GM19372 (cell line): ENCODE results near the gene RTP2.

Source experiments
- ATAC-seq: cut with Tn5 transposase; IDR thresholded peaks from one replicate; pipeline ENCODE4 v1.9.1; 2021; ENCODE audit warnings: mild to moderate bottlenecking, low read depth, moderate library complexity; ENCODE audit not compliant: unreplicated experiment

The RTP2 gene, protein sequence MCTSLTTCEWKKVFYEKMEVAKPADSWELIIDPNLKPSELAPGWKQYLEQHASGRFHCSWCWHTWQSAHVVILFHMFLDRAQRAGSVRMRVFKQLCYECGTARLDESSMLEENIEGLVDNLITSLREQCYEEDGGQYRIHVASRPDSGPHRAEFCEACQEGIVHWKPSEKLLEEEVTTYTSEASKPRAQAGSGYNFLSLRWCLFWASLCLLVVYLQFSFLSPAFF

DNA sequence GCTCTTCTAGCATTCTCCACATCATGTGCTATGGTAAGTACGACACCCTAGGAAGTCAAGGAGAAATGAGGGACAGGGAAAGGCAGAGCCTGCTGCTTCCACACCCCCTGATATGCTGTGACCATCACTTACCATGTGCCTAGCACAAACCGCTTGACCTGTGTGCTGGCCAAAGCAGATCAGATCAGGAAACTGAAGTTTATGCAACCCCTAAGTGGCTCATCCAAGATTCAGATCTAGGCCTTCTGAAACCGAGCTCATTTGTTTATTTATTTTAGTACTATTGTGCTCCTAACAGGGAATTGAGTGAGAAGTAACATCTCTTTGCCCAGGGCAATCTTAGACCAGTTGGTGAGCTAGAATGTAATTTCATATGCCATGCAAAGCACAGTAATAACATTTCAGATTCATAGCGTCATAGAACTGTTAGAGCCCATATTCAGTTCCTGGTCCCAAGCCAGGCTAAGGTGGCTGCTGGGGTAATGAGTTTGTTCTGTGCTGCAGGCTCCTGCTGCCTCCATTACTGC, at the start of gene RTP2:
TSS of gene RTP2 (minus strand) at position 51 of the 527 bp plus-strand sequence. CDS start 429 bp downstream, outside the sequence.
- ATAC-seq = no peak

DNA sequence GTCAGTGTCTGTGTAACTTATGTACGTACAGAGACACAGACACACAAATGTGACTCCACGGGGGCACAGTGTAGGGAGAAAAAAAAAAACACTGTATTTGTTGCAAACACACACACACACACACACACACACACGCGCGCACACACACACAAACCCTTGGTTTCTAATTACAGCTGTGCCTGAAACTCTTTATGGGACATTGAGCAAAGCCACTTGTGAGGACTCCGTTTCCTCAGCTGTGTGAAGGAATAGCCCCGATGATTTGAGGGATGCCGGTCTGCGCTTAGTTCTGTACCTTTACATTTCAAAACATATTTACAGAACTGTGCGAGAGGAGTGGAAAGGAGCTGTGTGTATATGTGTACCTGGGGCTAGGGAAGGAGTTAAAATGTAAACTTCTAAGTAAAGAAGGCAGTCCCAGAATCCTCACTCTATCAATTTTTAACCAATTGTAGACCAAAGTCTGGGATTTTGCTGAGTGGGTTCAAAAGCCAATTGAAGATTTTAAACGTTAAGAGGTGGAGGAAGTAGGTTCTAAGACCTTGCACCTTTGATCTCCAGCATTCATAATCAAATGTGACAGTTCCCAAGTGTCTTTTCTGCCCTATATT, 48.3 kb upstream of the RTP2 start:
- ATAC-seq = no peak

DNA sequence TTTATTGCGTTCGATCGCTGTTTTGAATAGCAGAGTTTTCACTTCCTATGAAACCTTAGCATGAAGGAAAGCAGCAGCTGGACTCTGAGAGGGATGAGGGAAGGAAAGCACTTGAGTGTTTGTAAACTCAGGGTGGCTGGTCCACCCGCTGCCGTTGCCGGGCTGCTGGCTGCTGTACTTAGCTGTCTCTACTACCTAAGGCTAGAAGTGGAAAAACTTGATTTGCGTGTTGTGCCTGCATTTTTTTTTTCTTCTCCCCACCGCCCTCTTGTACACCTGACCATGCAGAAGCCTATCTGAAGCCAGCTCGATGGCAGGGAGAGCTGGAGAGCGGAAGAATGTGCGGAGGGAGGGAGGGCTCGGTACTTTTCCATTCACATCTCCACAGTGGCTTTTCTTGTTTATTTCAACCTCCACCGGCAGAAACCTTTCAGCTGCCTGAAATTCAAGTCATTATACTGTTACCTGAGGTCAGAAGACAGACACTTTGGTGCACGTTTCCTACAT, 47.7 kb upstream of the RTP2 start:
- ATAC-seq = no peak

DNA sequence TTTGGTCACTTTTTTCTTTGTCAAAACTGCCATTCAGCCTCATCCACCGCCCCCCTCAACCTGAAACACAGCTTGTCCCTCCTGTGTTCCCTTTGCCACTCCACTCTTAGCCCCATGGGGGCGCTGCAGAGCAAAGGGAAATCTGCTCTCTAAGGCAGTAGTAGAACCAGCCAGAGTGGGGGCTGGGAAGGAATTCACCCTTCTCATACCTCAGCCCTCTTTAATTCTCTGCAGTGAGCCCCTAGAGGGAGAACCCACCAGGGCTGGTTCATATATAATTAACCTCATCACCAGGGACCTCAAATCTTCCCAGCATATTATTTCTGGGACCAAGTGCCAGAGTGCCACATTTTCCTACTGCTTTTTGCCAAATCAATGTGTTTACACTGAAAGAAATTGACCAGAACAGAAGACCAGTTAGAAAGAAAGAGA, 45.7 kb upstream of the RTP2 start:
- ATAC-seq = no peak

DNA sequence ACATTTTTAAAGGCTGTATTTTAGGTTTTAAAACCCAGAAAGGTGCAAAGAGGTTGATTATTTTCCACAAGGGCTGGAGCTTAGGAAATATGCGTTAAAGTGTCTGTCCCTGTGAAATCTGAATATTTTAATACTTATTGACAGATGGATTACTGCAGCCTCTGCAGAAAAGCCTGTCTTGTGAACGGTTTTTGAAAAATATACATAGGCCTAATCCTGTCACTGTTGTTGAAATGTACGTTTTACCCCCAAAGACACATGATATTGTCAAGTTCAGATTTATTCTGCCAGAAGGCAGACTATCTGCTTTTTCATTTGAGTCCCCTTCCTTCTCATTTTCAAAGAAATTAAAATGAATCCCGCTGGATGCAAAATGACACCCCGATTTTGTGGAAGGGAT, 45.1 kb upstream of the RTP2 start:
- ATAC-seq = no peak

DNA sequence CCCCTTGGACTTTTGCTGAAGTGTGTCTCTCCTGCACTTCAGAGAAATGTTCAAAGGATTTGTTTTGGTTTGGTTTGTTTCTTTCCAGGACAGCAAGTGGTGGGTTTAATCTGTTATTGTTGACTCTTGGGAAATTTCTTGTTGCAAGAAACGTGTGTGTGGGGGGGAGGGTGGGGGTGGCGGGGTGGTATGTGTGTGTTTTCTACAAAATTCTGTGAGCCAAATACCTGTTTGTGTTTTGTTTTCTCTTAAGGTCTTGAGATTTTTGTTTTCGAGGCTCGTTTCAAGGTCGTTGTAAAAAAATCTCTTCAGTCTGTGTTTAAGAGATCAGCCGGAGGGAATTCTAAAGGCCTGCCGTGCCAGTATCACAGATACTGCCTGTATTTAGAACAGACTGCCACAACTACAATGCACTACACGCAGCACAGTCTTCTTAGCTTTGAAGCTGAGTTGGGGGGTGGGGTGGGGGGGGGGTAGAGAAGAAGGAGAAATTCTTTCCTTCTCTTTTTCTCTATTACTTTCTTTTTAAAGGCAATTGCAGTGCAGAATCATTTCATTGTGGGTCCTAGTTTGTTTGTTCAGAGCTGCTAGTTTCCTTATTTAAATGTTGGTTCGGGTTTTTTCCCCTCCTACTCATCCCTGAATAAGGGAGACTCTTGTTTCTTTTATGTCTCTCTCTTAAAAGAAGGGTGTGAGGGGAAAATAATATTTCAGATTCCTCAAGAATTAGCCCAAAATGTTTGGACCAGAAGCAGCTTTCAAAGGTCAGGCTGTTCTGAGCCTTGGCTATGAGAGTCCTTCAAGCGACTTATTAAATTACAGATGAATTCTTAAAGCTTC, 44.3 kb upstream of the RTP2 start:
- no peak for ATAC-seq

DNA sequence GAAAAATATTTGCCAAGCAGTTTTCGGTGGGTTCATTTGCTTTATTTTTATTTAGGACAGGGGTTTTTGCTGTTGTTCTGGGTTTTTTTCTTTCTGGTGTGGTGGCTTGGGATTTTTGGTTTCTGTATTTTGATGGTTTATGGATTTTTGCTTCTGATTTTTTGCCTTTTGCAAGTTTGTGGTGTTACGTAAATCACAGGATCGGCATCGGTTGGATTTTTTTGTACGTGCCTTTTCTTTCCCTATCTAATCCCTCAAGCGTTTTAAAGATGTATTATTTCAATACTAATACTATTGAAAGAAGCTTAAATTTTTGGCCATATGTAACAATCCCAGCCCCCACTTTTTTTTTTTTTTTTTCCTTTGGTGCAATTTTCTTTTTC, 43.7 kb upstream of the RTP2 start:
- no peak for ATAC-seq

DNA sequence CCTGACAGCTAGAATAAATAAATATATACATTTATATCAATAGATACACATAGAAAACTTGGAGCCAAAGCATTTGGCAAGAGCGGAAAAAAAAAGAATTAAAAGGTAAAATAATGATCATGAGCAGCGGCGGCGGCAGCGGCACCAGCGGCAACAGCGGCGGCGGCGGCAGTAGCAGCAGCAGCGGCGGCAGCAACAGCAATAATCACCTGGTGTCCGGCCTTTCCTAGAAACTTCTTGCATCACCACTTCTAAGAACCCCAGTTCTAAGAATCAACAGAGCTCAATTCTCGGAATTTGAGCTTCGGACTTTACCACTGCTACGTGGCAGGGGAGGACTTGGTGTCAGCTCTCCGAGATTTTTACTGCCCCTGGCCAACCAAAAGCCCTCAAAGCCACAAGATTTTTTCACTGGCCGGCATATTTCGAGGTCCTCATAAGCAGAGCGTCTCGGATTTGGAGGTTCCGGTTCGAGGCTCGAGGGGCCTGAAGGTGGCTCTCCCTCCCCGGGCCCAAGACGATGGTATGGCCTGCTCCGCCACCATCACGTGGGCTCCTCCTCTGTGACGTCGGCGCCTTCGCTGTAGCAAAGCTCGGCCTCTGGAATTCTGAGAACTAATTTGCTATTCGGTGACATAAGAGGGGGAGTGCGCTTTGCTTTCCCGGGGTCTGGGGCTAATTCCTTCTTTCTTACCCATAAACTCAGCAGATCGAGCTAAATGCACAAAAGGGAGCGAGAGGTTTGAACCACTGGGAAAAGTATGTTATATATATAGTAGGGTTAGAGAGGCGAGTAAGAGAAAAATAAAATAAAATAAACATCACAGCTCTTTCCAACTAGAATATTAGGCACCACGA, 43.1 kb upstream of the RTP2 start, which contains the start of gene BCL6:
TSS of gene BCL6 (minus strand) at position 268 of the 858 bp plus-strand sequence. CDS start 11,775 bp downstream, outside the sequence.
- ATAC-seq = peak; percentile 65

DNA sequence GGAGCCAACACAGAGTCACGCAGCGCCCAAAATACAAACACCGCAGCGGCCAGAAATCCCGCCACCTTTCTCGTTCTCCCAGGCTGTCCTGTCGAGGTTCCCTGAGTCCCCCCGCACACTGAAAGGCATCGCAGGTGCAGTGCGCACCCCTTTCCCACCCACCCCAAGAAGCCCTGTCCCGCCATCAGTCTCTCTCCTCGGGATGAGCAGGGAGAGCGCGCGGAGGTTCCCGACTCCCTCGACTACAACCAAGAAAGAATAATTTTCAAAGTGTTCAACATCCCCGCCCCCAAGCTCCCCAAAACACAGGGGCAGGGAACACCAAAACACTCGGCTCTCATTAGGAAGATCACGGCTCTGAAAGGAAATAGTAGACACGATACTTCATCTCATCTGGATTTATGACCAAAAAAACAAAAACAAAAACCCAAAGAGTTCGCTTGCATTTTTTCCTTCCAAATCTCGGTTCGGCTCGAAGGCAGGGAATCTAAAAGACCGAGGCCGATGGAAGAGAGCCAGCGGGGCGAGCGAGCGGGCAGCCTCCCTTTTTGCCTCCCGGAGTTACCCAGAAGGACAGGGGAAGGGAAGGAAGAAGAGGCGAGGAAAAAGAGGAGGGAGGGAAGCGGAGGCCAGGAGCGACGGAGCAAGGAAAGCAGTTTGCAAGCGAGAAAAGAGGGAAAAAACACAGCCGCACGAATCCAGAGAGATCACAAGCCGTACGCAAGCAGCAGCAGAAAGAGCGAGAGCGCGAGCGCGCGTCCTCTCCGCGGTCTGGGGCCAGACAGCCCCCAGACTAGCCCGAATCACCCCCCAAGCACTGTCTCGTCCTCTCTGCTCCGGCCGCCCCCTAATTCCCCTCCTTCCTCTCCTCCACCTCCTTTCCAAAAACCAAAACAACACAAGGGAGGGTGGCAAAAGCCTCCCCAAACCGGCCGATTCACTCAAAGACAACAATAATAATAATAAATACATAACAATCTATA, 42.1 kb upstream of the RTP2 start:
- no peak for ATAC-seq

DNA sequence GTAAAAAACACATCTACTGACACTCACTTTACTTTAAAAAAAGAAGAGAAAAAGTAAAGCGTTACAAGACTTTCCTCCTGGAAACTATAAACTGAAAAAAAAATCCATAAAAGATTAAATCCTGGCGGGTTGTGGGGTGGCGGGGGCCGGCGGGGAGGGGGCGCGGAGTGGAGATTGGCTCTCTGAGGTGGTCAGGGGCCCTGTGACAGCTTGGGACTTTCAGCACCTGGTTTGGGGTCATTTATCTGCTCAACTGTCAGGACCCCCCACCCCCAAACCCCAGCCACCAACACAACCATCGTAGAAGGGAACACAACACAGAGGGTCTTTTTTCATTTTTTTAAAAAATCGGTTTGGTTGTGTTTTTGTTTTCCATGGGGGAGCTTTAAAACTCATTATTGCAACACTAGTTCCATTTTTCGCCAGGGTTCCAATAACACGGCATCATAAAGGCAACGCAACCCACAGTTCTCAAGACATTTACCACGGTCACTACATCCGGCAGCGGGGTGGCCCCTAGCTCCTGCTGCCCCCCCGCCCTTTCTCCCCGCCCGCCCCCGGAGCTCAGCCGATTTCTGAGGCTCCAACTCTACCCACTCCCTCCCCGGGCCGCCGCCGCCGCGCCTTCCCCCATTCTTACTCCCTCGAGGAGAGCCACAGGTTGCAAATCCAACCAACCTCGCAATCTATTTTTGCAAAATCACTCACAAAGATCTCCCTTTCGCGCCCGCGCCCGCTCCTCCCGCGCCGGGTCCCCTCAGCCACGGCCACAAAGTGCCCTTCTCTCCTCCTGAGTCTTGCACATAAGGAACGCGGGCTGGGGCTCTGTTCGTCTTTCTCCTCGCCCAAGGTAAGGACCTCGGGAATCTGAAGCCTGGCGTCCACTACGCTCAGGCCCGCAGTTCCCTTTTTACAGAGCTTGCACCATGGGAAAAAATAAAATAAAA, 41.1 kb upstream of the RTP2 start:
- no peak for ATAC-seq

DNA sequence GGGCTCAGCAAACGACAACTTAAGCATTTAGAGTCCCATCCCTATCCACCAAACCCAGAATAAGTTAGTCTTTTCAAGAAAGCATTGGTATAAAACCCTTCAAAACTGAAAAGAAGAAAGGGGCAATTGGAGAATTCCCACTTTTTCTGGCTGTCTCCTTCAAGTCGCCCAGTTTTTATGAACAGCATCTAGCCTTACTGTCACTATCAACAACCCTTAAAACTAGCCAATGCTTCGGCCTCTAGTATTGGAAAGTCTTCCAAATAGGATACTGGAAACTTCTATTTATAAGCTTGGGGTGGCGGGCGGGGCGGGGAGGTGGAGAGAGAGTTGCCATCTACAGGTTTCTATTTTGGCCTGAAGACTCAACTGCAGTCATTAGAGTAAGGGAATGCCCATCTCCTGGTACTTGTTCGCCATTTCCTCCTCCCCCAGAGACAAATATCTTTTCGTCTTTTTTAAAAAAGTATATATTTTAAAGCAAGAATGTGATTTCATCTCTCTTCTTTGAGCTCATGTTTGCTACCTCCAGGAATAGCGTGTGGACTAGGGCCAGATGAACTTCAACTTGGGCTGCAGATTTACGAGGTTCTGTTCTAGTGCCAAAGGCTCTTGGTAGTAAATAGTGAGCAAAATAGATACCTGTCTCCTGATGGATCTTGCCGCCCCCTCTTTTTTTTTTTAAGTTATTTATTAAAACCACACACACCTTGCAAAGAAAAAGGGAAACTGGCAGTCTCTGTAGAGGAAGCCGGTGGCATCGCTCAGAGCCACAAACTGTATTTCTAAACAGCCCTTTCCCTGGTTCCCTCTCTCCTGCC, 40.2 kb upstream of the RTP2 start:
- no peak for ATAC-seq

DNA sequence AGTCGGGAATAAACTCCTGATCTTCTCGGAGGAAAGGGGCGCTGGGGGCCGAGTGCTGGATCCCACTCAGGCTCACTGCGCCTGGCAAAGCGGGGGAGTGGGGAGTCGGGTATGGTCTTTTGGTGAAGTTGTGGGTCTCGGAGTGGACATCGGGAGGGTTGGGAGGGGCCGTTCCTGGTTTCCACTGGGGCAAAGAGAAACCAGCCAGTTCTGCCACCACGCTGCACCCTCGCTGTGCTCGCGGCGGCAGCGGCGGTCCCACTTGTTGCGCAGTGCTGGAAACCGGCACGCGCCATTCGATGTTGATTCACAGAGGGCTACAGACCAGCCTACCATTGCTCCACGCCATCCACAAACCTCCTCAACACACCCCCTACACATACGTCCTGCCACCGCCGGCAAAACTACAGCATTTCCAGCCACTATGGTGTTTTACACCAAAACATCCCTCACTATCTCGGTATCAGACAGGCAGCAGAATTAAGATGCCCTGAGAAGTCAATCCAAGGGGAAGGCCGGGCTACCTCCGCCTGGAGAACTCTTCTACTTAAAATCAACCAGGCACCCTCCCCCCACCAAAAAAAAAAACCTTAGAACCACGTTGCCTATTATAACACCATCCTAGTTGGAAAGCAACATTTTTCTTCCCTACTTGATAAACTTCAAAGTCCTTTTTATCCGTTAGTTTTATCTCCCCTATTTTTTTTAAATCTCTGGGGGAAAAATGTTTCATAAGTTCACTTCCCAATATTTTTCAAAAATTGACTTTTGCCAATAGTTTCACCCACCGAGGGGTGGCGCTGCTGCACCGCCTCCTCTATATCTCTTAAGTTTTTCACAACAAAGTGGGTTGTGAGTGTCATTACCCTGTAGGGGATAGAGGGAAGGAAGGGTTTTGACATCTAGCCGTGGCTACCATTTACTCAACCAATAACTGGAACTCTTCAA, 39.3 kb upstream of the RTP2 start:
- no peak for ATAC-seq

DNA sequence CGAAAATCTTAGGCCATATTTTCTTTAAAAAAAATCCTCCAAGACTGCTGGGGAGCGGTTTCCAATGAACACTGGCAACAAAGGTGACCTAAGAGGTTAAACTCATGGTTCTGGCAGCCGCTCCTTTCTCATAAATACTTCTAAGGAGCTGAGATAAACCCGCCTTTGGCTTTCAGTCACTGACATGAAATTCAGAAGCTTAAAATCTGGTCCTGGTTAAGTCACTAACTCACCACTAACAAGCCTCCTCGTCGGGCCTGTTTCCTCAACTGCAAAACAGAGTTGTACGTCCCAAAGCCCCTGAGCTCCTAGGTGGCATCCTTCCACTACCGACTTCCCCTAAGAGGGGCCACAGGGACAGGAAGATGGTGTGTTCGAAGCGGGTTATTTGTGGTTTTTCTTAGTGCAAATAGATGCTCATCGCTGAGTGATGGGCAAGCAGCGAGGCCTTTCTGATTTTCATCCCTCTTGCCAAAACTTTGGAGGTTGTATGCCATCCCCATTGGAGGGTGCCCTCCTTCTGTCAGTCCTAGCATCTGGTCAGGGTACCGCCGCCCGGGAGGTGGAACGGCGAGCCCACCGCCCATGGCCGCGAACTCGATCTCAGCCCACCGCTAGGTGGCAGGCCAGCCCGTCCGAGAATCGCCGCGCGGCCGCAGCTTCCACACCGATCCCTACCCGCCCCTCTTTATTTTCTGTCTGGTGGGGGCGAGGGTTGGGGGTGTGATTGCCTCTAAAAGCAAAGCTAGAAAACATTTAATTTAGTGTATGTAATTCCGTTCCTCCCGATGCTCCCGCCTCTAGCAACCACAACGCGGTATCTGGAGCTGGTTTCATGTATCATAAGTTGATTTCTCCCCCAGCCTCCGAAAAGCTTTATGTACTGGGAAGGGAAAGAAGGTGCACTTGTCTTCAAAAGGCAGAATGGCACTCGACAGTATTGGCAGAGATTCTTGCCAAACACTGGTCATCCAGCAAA, 38.4 kb upstream of the RTP2 start:
- ATAC-seq = no peak

DNA sequence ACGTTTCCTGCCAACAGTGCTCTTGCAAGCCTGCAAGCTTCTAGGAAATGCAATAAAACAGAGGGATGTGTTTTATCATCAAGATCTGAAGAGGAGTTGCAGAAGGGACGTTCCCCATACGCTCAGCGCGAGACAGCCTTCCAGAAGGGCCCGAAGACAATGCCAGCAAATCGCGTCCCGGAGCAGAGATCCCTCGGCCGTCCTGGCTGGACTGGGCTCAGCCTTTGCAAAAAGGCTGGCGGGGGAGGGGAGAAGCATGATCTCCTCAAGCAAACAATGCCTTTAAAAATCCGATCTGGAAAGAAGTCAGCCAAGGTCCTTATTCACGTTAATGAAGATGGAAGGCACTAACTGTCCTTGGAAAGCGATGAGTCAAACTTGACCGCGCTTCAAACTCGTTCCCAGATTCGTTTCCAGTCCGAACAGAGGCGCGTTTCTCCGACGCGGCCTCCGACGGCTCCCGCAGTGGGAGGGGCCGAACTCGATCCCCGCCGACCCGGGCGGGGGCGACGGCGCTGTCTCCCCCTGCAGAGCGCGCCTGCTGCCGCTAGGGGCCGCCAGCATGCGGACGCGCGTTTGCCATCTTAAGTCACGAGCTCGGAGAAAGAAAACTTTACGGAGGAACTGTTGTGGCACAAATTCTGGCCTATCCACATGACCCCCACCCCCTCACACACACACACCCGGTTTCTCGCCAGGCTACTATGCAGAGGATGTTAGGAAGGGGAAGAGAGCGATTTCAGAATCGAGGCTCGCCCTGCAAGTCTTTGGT, 37.4 kb upstream of the RTP2 start:
- ATAC-seq = peak; percentile 40
